DOHH2 (cell line): ENCODE data around the gene TMCO1.

Source experiments
- EZH2phosphoT487 ChIP-seq: fragments of 200-600 bp; sonication (generic); IDR thresholded peaks from 2 replicates; pipeline ENCODE4 v1.6.1; 2017; ENCODE audit warnings: borderline replicate concordance, mild to moderate bottlenecking, antibody characterized with exemption, low read length, moderate library complexity, mixed read lengths
- TF ChIP-seq, protein P1 (sequence below): fragments of 200-600 bp; sonication (generic); IDR thresholded peaks from one replicate; pipeline ENCODE4 v1.5.1; 2014; ENCODE audit warnings: antibody characterized with exemption, mild to moderate bottlenecking, low read depth, low read length; ENCODE audit not compliant: poor library complexity, severe bottlenecking

DNA sequence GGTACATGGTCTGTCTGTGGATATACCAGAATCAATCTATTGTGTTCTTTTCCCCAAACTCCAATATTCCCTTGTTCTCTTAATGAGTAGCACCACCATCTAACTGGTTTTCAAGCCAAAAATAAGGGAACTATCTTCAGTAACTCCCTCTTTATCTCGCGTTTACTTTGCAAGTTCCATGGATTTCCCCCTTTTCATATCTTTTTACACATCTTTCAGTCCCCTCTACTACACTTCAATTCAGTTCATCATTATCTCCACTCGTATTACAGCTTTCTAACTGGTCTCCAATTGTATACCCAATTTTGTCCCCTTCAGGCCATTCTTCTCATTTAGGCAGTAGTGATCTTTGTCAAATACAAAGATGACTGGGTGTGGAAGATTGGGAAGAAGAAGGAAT is 4.1 kb upstream of the TMCO1 start:
- TF ChIP-seq, protein P1, sequence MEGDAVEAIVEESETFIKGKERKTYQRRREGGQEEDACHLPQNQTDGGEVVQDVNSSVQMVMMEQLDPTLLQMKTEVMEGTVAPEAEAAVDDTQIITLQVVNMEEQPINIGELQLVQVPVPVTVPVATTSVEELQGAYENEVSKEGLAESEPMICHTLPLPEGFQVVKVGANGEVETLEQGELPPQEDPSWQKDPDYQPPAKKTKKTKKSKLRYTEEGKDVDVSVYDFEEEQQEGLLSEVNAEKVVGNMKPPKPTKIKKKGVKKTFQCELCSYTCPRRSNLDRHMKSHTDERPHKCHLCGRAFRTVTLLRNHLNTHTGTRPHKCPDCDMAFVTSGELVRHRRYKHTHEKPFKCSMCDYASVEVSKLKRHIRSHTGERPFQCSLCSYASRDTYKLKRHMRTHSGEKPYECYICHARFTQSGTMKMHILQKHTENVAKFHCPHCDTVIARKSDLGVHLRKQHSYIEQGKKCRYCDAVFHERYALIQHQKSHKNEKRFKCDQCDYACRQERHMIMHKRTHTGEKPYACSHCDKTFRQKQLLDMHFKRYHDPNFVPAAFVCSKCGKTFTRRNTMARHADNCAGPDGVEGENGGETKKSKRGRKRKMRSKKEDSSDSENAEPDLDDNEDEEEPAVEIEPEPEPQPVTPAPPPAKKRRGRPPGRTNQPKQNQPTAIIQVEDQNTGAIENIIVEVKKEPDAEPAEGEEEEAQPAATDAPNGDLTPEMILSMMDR: no peak
- no peak for TF ChIP-seq EZH2phosphoT487
